ENCODE data around the gene KRT82.

KRT82 gene

GRCh38 chr12:52361553-52361952 is 44.6 kb downstream of the KRT82 start:
- H3K4me3 ChIP-seq (ENCODE audit: control insufficient read depth in 1 of 7, extremely low read depth in 1 of 7, insufficient read depth in 4 of 7, low read depth in 2 of 7, low read length in 6 of 7), result no peak overlapping the region
- H3K36me3 ChIP-seq (ENCODE audit: control insufficient read depth in 4 of 4, insufficient read depth in 4 of 4, low read length in 3 of 4), result no peaks in the 10 kb centered on the region
- no peak overlapping the region for H3K27ac ChIP-seq (ENCODE audit: insufficient read depth in 1 of 2, low read depth in 1 of 2, low read length in 2 of 2, poor library complexity in 1 of 2, severe bottlenecking in 2 of 2)
- WGBS (ENCODE audit: insufficient coverage), result 100% methylated on average over 1 of the region's 1 CpG
- peaks cover 0 to 8% (median 2%) of the 10 kb centered on the region in 4 experiments for H3K4me1 ChIP-seq (ENCODE audit: control extremely low read depth in 1 of 4, control insufficient read depth in 4 of 4, insufficient read depth in 4 of 4, low read length in 3 of 4)
- ChIA-PET POLR2A (no interaction called here), CTCF (interaction anchor here (0.7 to 5.4 kb wide), 14 partner anchors 9 to 523 kb away, joined by 3 to 49 read pairs (median 4); no protein-coding TSS in a partner anchor)
- DNase-seq, result peak in 1 of 3 donors; percentile 8
- H3K27me3 ChIP-seq (replicated peaks in 2 of 5; ENCODE audit: control insufficient read depth in 4 of 5, insufficient read depth in 5 of 5, low read length in 4 of 5), result peaks cover 0 to 9% (median 0%) of the 10 kb centered on the region in 5 experiments
- H3K9me3 ChIP-seq (ENCODE audit: control extremely low read depth in 1 of 5, control insufficient read depth in 4 of 5, insufficient read depth in 2 of 5, low read depth in 1 of 5, low read length in 4 of 5), result no peaks in the 10 kb centered on the region

GRCh38 chr12:52360663-52361271 is 45.4 kb downstream of the KRT82 start:
- CTCF ChIA-PET, result interaction anchor here (0.9 to 5.4 kb wide), 11 partner anchors 8 to 524 kb away, joined by 3 to 49 read pairs (median 4); no protein-coding TSS in a partner anchor
- Histone ChIP-seq H3K27me3 (replicated peaks in 2 of 5; ENCODE audit: control insufficient read depth in 4 of 5, insufficient read depth in 5 of 5, low read length in 4 of 5) (peaks cover 0 to 8% (median 0%) of the 10 kb centered on the region in 5 experiments), H3K4me3 (ENCODE audit: control insufficient read depth in 1 of 7, extremely low read depth in 1 of 7, insufficient read depth in 4 of 7, low read depth in 2 of 7, low read length in 6 of 7) (no peak overlapping the region), H3K36me3 (ENCODE audit: control insufficient read depth in 4 of 4, insufficient read depth in 4 of 4, low read length in 3 of 4) (no peaks in the 10 kb centered on the region), H3K27ac (ENCODE audit: insufficient read depth in 1 of 2, low read depth in 1 of 2, low read length in 2 of 2, poor library complexity in 1 of 2, severe bottlenecking in 2 of 2) (no peak overlapping the region), H3K4me1 (ENCODE audit: control extremely low read depth in 1 of 4, control insufficient read depth in 4 of 4, insufficient read depth in 4 of 4, low read length in 3 of 4) (peaks cover 0 to 8% (median 2%) of the 10 kb centered on the region in 4 experiments), H3K9me3 (ENCODE audit: control extremely low read depth in 1 of 5, control insufficient read depth in 4 of 5, insufficient read depth in 2 of 5, low read depth in 1 of 5, low read length in 4 of 5) (no peaks in the 10 kb centered on the region)
- WGBS (ENCODE audit: insufficient coverage), result 92% methylated on average over 12 of the region's 13 CpGs
- POLR2A ChIA-PET, result no interaction called here
- DNase-seq, result no peak

GRCh38 chr12:52360106-52360662 is 46.0 kb downstream of the KRT82 start:
- 97% methylated on average over 7 of the region's 7 CpGs for WGBS (ENCODE audit: insufficient coverage)
- Histone ChIP-seq H3K27me3 (replicated peaks in 2 of 5; ENCODE audit: control insufficient read depth in 4 of 5, insufficient read depth in 5 of 5, low read length in 4 of 5) (peaks cover 0 to 8% (median 0%) of the 10 kb centered on the region in 5 experiments), H3K4me3 (ENCODE audit: control insufficient read depth in 1 of 7, extremely low read depth in 1 of 7, insufficient read depth in 4 of 7, low read depth in 2 of 7, low read length in 6 of 7) (no peak overlapping the region), H3K4me1 (ENCODE audit: control extremely low read depth in 1 of 4, control insufficient read depth in 4 of 4, insufficient read depth in 4 of 4, low read length in 3 of 4) (peaks cover 0 to 8% (median 2%) of the 10 kb centered on the region in 4 experiments), H3K9me3 (ENCODE audit: control extremely low read depth in 1 of 5, control insufficient read depth in 4 of 5, insufficient read depth in 2 of 5, low read depth in 1 of 5, low read length in 4 of 5) (no peaks in the 10 kb centered on the region), H3K36me3 (ENCODE audit: control insufficient read depth in 4 of 4, insufficient read depth in 4 of 4, low read length in 3 of 4) (no peaks in the 10 kb centered on the region), H3K27ac (ENCODE audit: insufficient read depth in 1 of 2, low read depth in 1 of 2, low read length in 2 of 2, poor library complexity in 1 of 2, severe bottlenecking in 2 of 2) (no peak overlapping the region)
- no peak for DNase-seq
- CTCF ChIA-PET, result interaction anchor here (1.2 to 5.4 kb wide), 6 partner anchors 7 to 525 kb away, joined by 3 to 49 read pairs (median 6); no protein-coding TSS in a partner anchor
- POLR2A ChIA-PET, result no interaction called here

- POLR2A ChIA-PET, result no interaction called here
- CTCF ChIA-PET, result interaction anchor here (0.8 to 5.4 kb wide), 5 partner anchors 7 to 521 kb away, joined by 3 to 49 read pairs (median 4); no protein-coding TSS in a partner anchor
- Histone ChIP-seq H3K4me1 (ENCODE audit: control extremely low read depth in 1 of 4, control insufficient read depth in 4 of 4, insufficient read depth in 4 of 4, low read length in 3 of 4) (peaks cover 0 to 8% (median 2%) of the 10 kb centered on the region in 4 experiments), H3K9me3 (ENCODE audit: control extremely low read depth in 1 of 5, control insufficient read depth in 4 of 5, insufficient read depth in 2 of 5, low read depth in 1 of 5, low read length in 4 of 5) (no peaks in the 10 kb centered on the region), H3K27ac (ENCODE audit: insufficient read depth in 1 of 2, low read depth in 1 of 2, low read length in 2 of 2, poor library complexity in 1 of 2, severe bottlenecking in 2 of 2) (no peak overlapping the region), H3K27me3 (replicated peaks in 2 of 5; ENCODE audit: control insufficient read depth in 4 of 5, insufficient read depth in 5 of 5, low read length in 4 of 5) (peaks cover 0 to 7% (median 0%) of the 10 kb centered on the region in 5 experiments), H3K36me3 (ENCODE audit: control insufficient read depth in 4 of 4, insufficient read depth in 4 of 4, low read length in 3 of 4) (no peaks in the 10 kb centered on the region), H3K4me3 (ENCODE audit: control insufficient read depth in 1 of 7, extremely low read depth in 1 of 7, insufficient read depth in 4 of 7, low read depth in 2 of 7, low read length in 6 of 7) (no peak overlapping the region)
- 98% methylated on average over 5 of the region's 5 CpGs for WGBS (ENCODE audit: insufficient coverage)
- DNase-seq, result no peak
Measured at GRCh38 chr12:52359621-52360061, 46.5 kb downstream of the KRT82 start.

GRCh38 chr12:52358575-52359350 is 47.4 kb downstream of the KRT82 start:
- Histone ChIP-seq H3K27me3 (replicated peaks in 2 of 5; ENCODE audit: control insufficient read depth in 4 of 5, insufficient read depth in 5 of 5, low read length in 4 of 5) (peaks cover 0 to 3% (median 0%) of the 10 kb centered on the region in 5 experiments), H3K4me1 (ENCODE audit: control extremely low read depth in 1 of 4, control insufficient read depth in 4 of 4, insufficient read depth in 4 of 4, low read length in 3 of 4) (peaks cover 0 to 8% (median 2%) of the 10 kb centered on the region in 4 experiments), H3K27ac (ENCODE audit: insufficient read depth in 1 of 2, low read depth in 1 of 2, low read length in 2 of 2, poor library complexity in 1 of 2, severe bottlenecking in 2 of 2) (no peak overlapping the region), H3K36me3 (ENCODE audit: control insufficient read depth in 4 of 4, insufficient read depth in 4 of 4, low read length in 3 of 4) (no peaks in the 10 kb centered on the region), H3K4me3 (ENCODE audit: control insufficient read depth in 1 of 7, extremely low read depth in 1 of 7, insufficient read depth in 4 of 7, low read depth in 2 of 7, low read length in 6 of 7) (no peak overlapping the region), H3K9me3 (ENCODE audit: control extremely low read depth in 1 of 5, control insufficient read depth in 4 of 5, insufficient read depth in 2 of 5, low read depth in 1 of 5, low read length in 4 of 5) (no peaks in the 10 kb centered on the region)
- POLR2A ChIA-PET, result no interaction called here
- CTCF ChIA-PET, result interaction anchor here (0.8 to 5.4 kb wide), 4 partner anchors 8 to 522 kb away, joined by 3 to 49 read pairs (median 4); no protein-coding TSS in a partner anchor
- peak; percentile 14 to 45 (median 31) for DNase-seq
- WGBS (ENCODE audit: insufficient coverage), result 75% methylated on average over 4 of the region's 5 CpGs

GRCh38 chr12:52356762-52357580 is 49.2 kb downstream of the KRT82 start:
- H3K27me3 ChIP-seq (replicated peaks in 2 of 5; ENCODE audit: control insufficient read depth in 4 of 5, insufficient read depth in 5 of 5, low read length in 4 of 5), result peaks cover 0 to 8% (median 0%) of the 10 kb centered on the region in 5 experiments
- no peak for DNase-seq
- H3K9me3 ChIP-seq (ENCODE audit: control extremely low read depth in 1 of 5, control insufficient read depth in 4 of 5, insufficient read depth in 2 of 5, low read depth in 1 of 5, low read length in 4 of 5), result no peaks in the 10 kb centered on the region
- POLR2A ChIA-PET, result no interaction called here
- H3K4me1 ChIP-seq (ENCODE audit: control extremely low read depth in 1 of 4, control insufficient read depth in 4 of 4, insufficient read depth in 4 of 4, low read length in 3 of 4), result peaks cover 0 to 13% (median 2%) of the 10 kb centered on the region in 4 experiments
- CTCF ChIA-PET, result no interaction called here
- WGBS (ENCODE audit: insufficient coverage), result 97% methylated on average over 15 of the region's 20 CpGs
- no peak overlapping the region for H3K27ac ChIP-seq (ENCODE audit: insufficient read depth in 1 of 2, low read depth in 1 of 2, low read length in 2 of 2, poor library complexity in 1 of 2, severe bottlenecking in 2 of 2)
- no peaks in the 10 kb centered on the region for H3K36me3 ChIP-seq (ENCODE audit: control insufficient read depth in 4 of 4, insufficient read depth in 4 of 4, low read length in 3 of 4)
- H3K4me3 ChIP-seq (ENCODE audit: control insufficient read depth in 1 of 7, extremely low read depth in 1 of 7, insufficient read depth in 4 of 7, low read depth in 2 of 7, low read length in 6 of 7), result no peak overlapping the region

Data from common myeloid progenitor, CD34-positive (primary cell).